Nephron progenitor cell (in vitro differentiated cells): ENCODE measurements around the gene MMP19.
"Not testable (repeated sequence)": the region's sequence is repeated elsewhere in the genome, so short reads cannot be mapped to it uniquely, and the experiment has no call there.

ENCODE experiments used
- DNase-seq: peaks from one replicate; pipeline ENCODE4 v3.0.0; 2021
- H3K27ac Mint-ChIP-seq: 2 replicates; pipeline ENCODE4 v1.8.0; 2021; ENCODE audit warnings: mild to moderate bottlenecking, moderate library complexity, mixed read lengths
- H3K27me3 Mint-ChIP-seq: 2 replicates; pipeline ENCODE4 v1.8.0; 2021; ENCODE audit warnings: mild to moderate bottlenecking, low read depth, mixed read lengths; ENCODE audit not compliant: poor library complexity
- H3K36me3 Mint-ChIP-seq: 2 replicates; pipeline ENCODE4 v1.8.0; 2021; ENCODE audit warnings: low read depth, mixed read lengths
- H3K4me1 Mint-ChIP-seq: 2 replicates; pipeline ENCODE4 v1.8.0; 2021; ENCODE audit warnings: mixed read lengths
- H3K4me3 Mint-ChIP-seq: 2 replicates; pipeline ENCODE4 v1.8.0; 2021; ENCODE audit warnings: mild to moderate bottlenecking, moderate library complexity, mixed read lengths
- H3K9me3 Mint-ChIP-seq: 2 replicates; pipeline ENCODE4 v1.8.0; 2021; ENCODE audit warnings: mild to moderate bottlenecking, moderate library complexity, mixed read lengths
- TF ChIP-seq, protein P1 (sequence below): fragments of 200-600 bp; sonication (generic); IDR thresholded peaks from 2 replicates; pipeline ENCODE4 v1.5.0; 2021; ENCODE audit warnings: antibody characterized with exemption

MMP19 gene

DNA sequence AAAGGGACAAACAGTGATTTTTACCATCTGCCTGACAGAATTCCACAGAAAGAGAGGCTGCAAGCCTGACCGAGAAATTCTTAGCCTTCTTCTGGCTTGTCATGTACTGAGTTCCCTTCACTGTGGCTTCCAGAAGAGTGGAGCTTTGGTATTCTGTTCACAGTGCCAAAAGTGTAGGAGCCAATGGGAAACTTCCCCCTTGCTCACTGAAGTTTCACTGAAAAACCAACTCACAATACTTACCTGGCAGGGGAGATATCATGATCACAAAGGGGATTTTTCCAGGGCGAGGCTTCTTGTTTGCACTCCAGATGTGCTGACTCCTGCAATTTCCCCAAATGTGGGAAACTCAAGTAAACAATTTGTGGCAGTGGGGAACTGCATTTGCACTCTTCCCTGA is 31.7 kb upstream of the MMP19 start:
- Mint-ChIP-seq H3K27me3 (peaks cover 4% of the 10 kb centered on the region), H3K4me1 (no peaks in the 10 kb centered on the region), H3K27ac (no peak overlapping the region), H3K4me3 (no peak overlapping the region), H3K9me3 (peaks cover 23% of the 10 kb centered on the region), H3K36me3 (peaks cover 10% of the 10 kb centered on the region)
- TF ChIP-seq, protein P1, sequence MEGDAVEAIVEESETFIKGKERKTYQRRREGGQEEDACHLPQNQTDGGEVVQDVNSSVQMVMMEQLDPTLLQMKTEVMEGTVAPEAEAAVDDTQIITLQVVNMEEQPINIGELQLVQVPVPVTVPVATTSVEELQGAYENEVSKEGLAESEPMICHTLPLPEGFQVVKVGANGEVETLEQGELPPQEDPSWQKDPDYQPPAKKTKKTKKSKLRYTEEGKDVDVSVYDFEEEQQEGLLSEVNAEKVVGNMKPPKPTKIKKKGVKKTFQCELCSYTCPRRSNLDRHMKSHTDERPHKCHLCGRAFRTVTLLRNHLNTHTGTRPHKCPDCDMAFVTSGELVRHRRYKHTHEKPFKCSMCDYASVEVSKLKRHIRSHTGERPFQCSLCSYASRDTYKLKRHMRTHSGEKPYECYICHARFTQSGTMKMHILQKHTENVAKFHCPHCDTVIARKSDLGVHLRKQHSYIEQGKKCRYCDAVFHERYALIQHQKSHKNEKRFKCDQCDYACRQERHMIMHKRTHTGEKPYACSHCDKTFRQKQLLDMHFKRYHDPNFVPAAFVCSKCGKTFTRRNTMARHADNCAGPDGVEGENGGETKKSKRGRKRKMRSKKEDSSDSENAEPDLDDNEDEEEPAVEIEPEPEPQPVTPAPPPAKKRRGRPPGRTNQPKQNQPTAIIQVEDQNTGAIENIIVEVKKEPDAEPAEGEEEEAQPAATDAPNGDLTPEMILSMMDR: no peak
- no peak for DNase-seq

- not testable (repeated sequence) for H3K27ac Mint-ChIP-seq, H3K27me3 Mint-ChIP-seq, H3K36me3 Mint-ChIP-seq, H3K4me1 Mint-ChIP-seq, H3K4me3 Mint-ChIP-seq, DNase-seq
- H3K9me3 Mint-ChIP-seq: peaks cover 26% of the 10 kb centered on the region
These were observed 23.8 kb upstream of the MMP19 start for GRCh38 chr12:55866454-55867004.

GRCh38 chr12:55865327-55865726 is 22.6 kb upstream of the MMP19 start:
- H3K4me1 Mint-ChIP-seq: no peaks in the 10 kb centered on the region
- H3K36me3 Mint-ChIP-seq: peaks cover 4% of the 10 kb centered on the region
- H3K27me3 Mint-ChIP-seq: no peaks in the 10 kb centered on the region
- H3K9me3 Mint-ChIP-seq: peaks cover 26% of the 10 kb centered on the region
- no peak overlapping the region for H3K4me3 Mint-ChIP-seq
- no peak overlapping the region for H3K27ac Mint-ChIP-seq
- DNase-seq: no peak
- TF ChIP-seq, protein P1: no peak

GRCh38 chr12:55862931-55863330 is 20.2 kb upstream of the MMP19 start:
- H3K4me3 Mint-ChIP-seq, H3K27ac Mint-ChIP-seq, H3K4me1 Mint-ChIP-seq, DNase-seq, H3K36me3 Mint-ChIP-seq, H3K27me3 Mint-ChIP-seq: not testable (repeated sequence)
- peaks cover 26% of the 10 kb centered on the region for H3K9me3 Mint-ChIP-seq

- H3K27ac Mint-ChIP-seq: no peak overlapping the region
- H3K27me3 Mint-ChIP-seq: no peaks in the 10 kb centered on the region
- no peak overlapping the region for H3K4me3 Mint-ChIP-seq
- H3K36me3 Mint-ChIP-seq: peaks cover 4% of the 10 kb centered on the region
- TF ChIP-seq, protein P1: no peak
- no peak for DNase-seq
- H3K4me1 Mint-ChIP-seq: peaks cover 13% of the 10 kb centered on the region
- peaks cover 23% of the 10 kb centered on the region for H3K9me3 Mint-ChIP-seq
These were observed 19.6 kb upstream of the MMP19 start for GRCh38 chr12:55862286-55862685.

- Mint-ChIP-seq H3K4me1 (peaks cover 17% of the 10 kb centered on the region), H3K27me3 (no peaks in the 10 kb centered on the region), H3K4me3 (no peak overlapping the region), H3K9me3 (peaks cover 22% of the 10 kb centered on the region), H3K27ac (no peak overlapping the region), H3K36me3 (peaks cover 4% of the 10 kb centered on the region)
- TF ChIP-seq, protein P1: no peak
- DNase-seq: no peak
These were observed 19.1 kb upstream of the MMP19 start for GRCh38 chr12:55861871-55862270.

- H3K4me3 Mint-ChIP-seq: no peak overlapping the region
- peaks cover 22% of the 10 kb centered on the region for H3K9me3 Mint-ChIP-seq
- H3K36me3 Mint-ChIP-seq: peaks cover 4% of the 10 kb centered on the region
- no peak for DNase-seq
- H3K4me1 Mint-ChIP-seq: peaks cover 21% of the 10 kb centered on the region
- no peak overlapping the region for H3K27ac Mint-ChIP-seq
- TF ChIP-seq, protein P1: no peak
- H3K27me3 Mint-ChIP-seq: no peaks in the 10 kb centered on the region
These were observed 18.7 kb upstream of the MMP19 start for GRCh38 chr12:55861396-55861795.
